HEK293T (cell line): ENCODE data around the gene VWA8.
"Not testable (repeated sequence)": the region's sequence is repeated elsewhere in the genome, so short reads cannot be mapped to it uniquely, and the experiment has no call there.

ENCODE experiments used
- CTCF ChIA-PET: fragments of 350-600 bp; formaldehyde crosslinking; extraction: SDS; loops from one replicate; lab custom pipeline; 2021; ENCODE audit warnings: antibody characterized with exemption, inconsistent platforms; lab: Yijun Ruan, JAX
- POLR2A ChIA-PET: fragments of 350-600 bp; formaldehyde crosslinking; extraction: SDS; loops from one replicate; lab custom pipeline; 2020; ENCODE audit warnings: antibody characterized with exemption, inconsistent platforms; lab: Yijun Ruan, JAX
- DNase-seq: peaks from one replicate; pipeline ENCODE4 v3.0.0; 2012; ENCODE audit warnings: mixed read lengths; ENCODE audit errors: extremely low spot score
- ARNT ChIP-seq: fragments of 450-650 bp; IDR thresholded peaks from 2 replicates; pipeline ENCODE4 v1.6.1; 2017; ENCODE audit warnings: mild to moderate bottlenecking
- BHLHE40 ChIP-seq: fragments of 450-650 bp; IDR thresholded peaks from 2 replicates; pipeline ENCODE4 v1.6.1; 2016; ENCODE audit warnings: mild to moderate bottlenecking, moderate library complexity, borderline replicate concordance
- CTBP1 ChIP-seq: fragments of 450-650 bp; IDR thresholded peaks from 2 replicates; pipeline ENCODE4 v1.6.1; 2016; ENCODE audit warnings: borderline replicate concordance
- ELF4 ChIP-seq: fragments of 450-650 bp; IDR thresholded peaks from 2 replicates; pipeline ENCODE4 v1.6.1; 2017; ENCODE audit warnings: antibody characterized with exemption
- FOXA1 ChIP-seq: fragments of 450-650 bp; IDR thresholded peaks from 2 replicates; pipeline ENCODE4 v1.6.1; 2016; ENCODE audit warnings: mild to moderate bottlenecking
- FOXK2 ChIP-seq: fragments of 450-650 bp; IDR thresholded peaks from 2 replicates; pipeline ENCODE4 v1.6.1; 2016; ENCODE audit warnings: mild to moderate bottlenecking
- FOXM1 ChIP-seq: fragments of 450-650 bp; IDR thresholded peaks from 2 replicates; pipeline ENCODE4 v1.6.1; 2017; ENCODE audit warnings: mild to moderate bottlenecking, borderline replicate concordance
- HDGF ChIP-seq: fragments of 450-650 bp; IDR thresholded peaks from 2 replicates; pipeline ENCODE4 v1.6.1; 2017; ENCODE audit warnings: antibody characterized with exemption, borderline replicate concordance
- L3MBTL2 ChIP-seq: fragments of 450-650 bp; conservative IDR thresholded peaks from 2 replicates; pipeline ENCODE4 v1.6.1; 2016; ENCODE audit warnings: mild to moderate bottlenecking
- LEF1 ChIP-seq: fragments of 450-650 bp; IDR thresholded peaks from 2 replicates; pipeline ENCODE4 v1.6.1; 2017; ENCODE audit warnings: mild to moderate bottlenecking, borderline replicate concordance
- NFRKB ChIP-seq: fragments of 450-650 bp; IDR thresholded peaks from 2 replicates; pipeline ENCODE4 v1.6.1; 2016; ENCODE audit warnings: mild to moderate bottlenecking, moderate library complexity
- PKNOX1 ChIP-seq: fragments of 450-650 bp; IDR thresholded peaks from 2 replicates; pipeline ENCODE4 v1.6.1; 2016
- SP1 ChIP-seq: fragments of 450-650 bp; IDR thresholded peaks from 2 replicates; pipeline ENCODE4 v1.6.1; 2017
- SUZ12 ChIP-seq: fragments of 450-650 bp; IDR thresholded peaks from 2 replicates; pipeline ENCODE4 v1.6.1; 2016; ENCODE audit warnings: mild to moderate bottlenecking
- TARDBP ChIP-seq: fragments of 450-650 bp; IDR thresholded peaks from 2 replicates; pipeline ENCODE4 v1.6.1; 2016
- ZNF384 ChIP-seq: fragments of 450-650 bp; IDR thresholded peaks from 2 replicates; pipeline ENCODE4 v1.6.1; 2016

VWA8 gene

GRCh38 chr13:41643507-41643906, 317.4 kb downstream of the VWA8 start:
- no peak for TF ChIP-seq FOXM1
- TF ChIP-seq SUZ12, result no peak
- TF ChIP-seq NFRKB, result no peak
- TF ChIP-seq ZNF384, result no peak
- no peak for TF ChIP-seq PKNOX1
- TF ChIP-seq CTBP1, result no peak
- TF ChIP-seq TARDBP, result no peak
- no peak for TF ChIP-seq ELF4
- TF ChIP-seq SP1, result no peak
- TF ChIP-seq FOXA1, result no peak
- no peak for TF ChIP-seq HDGF
- no peak for TF ChIP-seq FOXK2
- TF ChIP-seq LEF1, result no peak
- no peak for TF ChIP-seq BHLHE40
- TF ChIP-seq L3MBTL2, result no peak
- TF ChIP-seq ARNT, result no peak
- CTCF ChIA-PET, result no interaction called here
- POLR2A ChIA-PET, result no interaction called here
- DNase-seq, result no peak

- TF ChIP-seq SUZ12 (no peak), HDGF (no peak), FOXM1 (no peak), L3MBTL2 (no peak), ARNT (no peak), BHLHE40 (no peak), CTBP1 (no peak), NFRKB (no peak), ZNF384 (no peak), TARDBP (no peak), FOXA1 (no peak), LEF1 (no peak), PKNOX1 (no peak), FOXK2 (no peak), SP1 (no peak), ELF4 (no peak)
- no peak for DNase-seq
- POLR2A ChIA-PET, result no interaction called here
- CTCF ChIA-PET, result no interaction called here
These were observed 318.9 kb downstream of the VWA8 start for GRCh38 chr13:41641961-41642360.

- CTCF ChIA-PET, result no interaction called here
- POLR2A ChIA-PET, result no interaction called here
- DNase-seq, result no peak
- TF ChIP-seq HDGF, result no peak
These were observed 319.5 kb downstream of the VWA8 start for GRCh38 chr13:41641429-41641828.

GRCh38 chr13:41639955-41640780, 320.7 kb downstream of the VWA8 start:
- ChIA-PET CTCF (no interaction called here), POLR2A (no interaction called here)
- peak; percentile 60 for DNase-seq
- TF ChIP-seq LEF1 (no peak), PKNOX1 (peak; percentile 93), FOXK2 (no peak), SUZ12 (no peak), SP1 (no peak), ZNF384 (no peak), ELF4 (no peak), TARDBP (no peak), CTBP1 (peak; percentile 94)

GRCh38 chr13:41639237-41639904, 321.5 kb downstream of the VWA8 start:
- POLR2A ChIA-PET, result no interaction called here
- CTCF ChIA-PET, result no interaction called here

GRCh38 chr13:41637586-41637985, 323.3 kb downstream of the VWA8 start:
- DNase-seq, result no peak
- TF ChIP-seq TARDBP, result no peak
- TF ChIP-seq ELF4, result no peak
- TF ChIP-seq FOXK2, result no peak
- TF ChIP-seq HDGF, result no peak
- no peak for TF ChIP-seq FOXA1
- no peak for TF ChIP-seq LEF1
- no peak for TF ChIP-seq FOXM1
- no peak for TF ChIP-seq SUZ12
- no peak for TF ChIP-seq SP1
- TF ChIP-seq L3MBTL2, result no peak
- no peak for TF ChIP-seq ZNF384
- no peak for TF ChIP-seq BHLHE40
- TF ChIP-seq CTBP1, result no peak
- no peak for TF ChIP-seq PKNOX1
- TF ChIP-seq NFRKB, result no peak
- TF ChIP-seq ARNT, result no peak
- POLR2A ChIA-PET, result no interaction called here
- CTCF ChIA-PET, result no interaction called here

More at GRCh38 chr13:41639237-41639904, 321.5 kb downstream of the VWA8 start:
- no peak for DNase-seq
- no peak for TF ChIP-seq NFRKB
- TF ChIP-seq BHLHE40, result no peak
- no peak for TF ChIP-seq ARNT
- no peak for TF ChIP-seq ZNF384

GRCh38 chr13:41637032-41637431, 323.9 kb downstream of the VWA8 start:
- DNase-seq, CTCF ChIA-PET, POLR2A ChIA-PET: not testable (repeated sequence)

- CTCF ChIA-PET, DNase-seq, POLR2A ChIA-PET: not testable (repeated sequence)
These were observed 324.3 kb downstream of the VWA8 start for GRCh38 chr13:41636590-41636989.
